Neuronal stem cell (in vitro differentiated cells): ENCODE results near the gene CSF2.

Experiments
- DNase-seq: peaks from one replicate; pipeline ENCODE4 v3.0.0-alpha.2; 2013; ENCODE audit warnings: low spot score
- H2AFZ ChIP-seq: one replicate; pipeline ENCODE4 v1.6.1; 2013; ENCODE audit warnings: mild to moderate bottlenecking, low read length, inconsistent platforms
- H2AK5ac ChIP-seq: 2 replicates; pipeline ENCODE4 v1.6.1; 2013; ENCODE audit warnings: low read depth, mild to moderate bottlenecking, inconsistent platforms, low read length, moderate library complexity, mixed read lengths
- H2BK120ac ChIP-seq: 2 replicates; pipeline ENCODE4 v1.6.1; 2013; ENCODE audit warnings: low read depth, mild to moderate bottlenecking, inconsistent platforms, low read length, moderate library complexity, mixed read lengths
- H2BK12ac ChIP-seq: one replicate; pipeline ENCODE4 v1.6.1; 2013; ENCODE audit warnings: low read length, inconsistent platforms
- H2BK15ac ChIP-seq: 2 replicates; pipeline ENCODE4 v1.6.1; 2013; ENCODE audit warnings: mild to moderate bottlenecking, low read length, inconsistent platforms, mixed read lengths
- H2BK5ac ChIP-seq: one replicate; pipeline ENCODE4 v1.6.1; 2013; ENCODE audit warnings: inconsistent platforms, mild to moderate bottlenecking, low read length, moderate library complexity
- H3K14ac ChIP-seq: one replicate; pipeline ENCODE4 v1.6.1; 2013; ENCODE audit warnings: low read length, inconsistent platforms
- H3K18ac ChIP-seq: 2 replicates; pipeline ENCODE4 v1.6.1; 2013; ENCODE audit warnings: low read length, inconsistent platforms
- H3K23ac ChIP-seq: 2 replicates; pipeline ENCODE4 v1.6.1; 2013; ENCODE audit warnings: low read depth, mild to moderate bottlenecking, mixed read lengths, low read length, inconsistent platforms; ENCODE audit not compliant: poor library complexity
- H3K27ac ChIP-seq: replicated peaks from 3 replicates; pipeline ENCODE4 v1.5.1; 2013; ENCODE audit warnings: low read length, inconsistent platforms
- H3K27me3 ChIP-seq, 3 experiments: 2 replicates each; pipeline ENCODE4 v1.6.1; 2013; ENCODE audit warnings: low read length in 3 of 3, mild to moderate bottlenecking in 2 of 3, inconsistent platforms in 1 of 3, low read depth in 1 of 3, mixed read lengths in 1 of 3, moderate library complexity in 1 of 3; ENCODE audit not compliant: control insufficient read depth in 3 of 3, insufficient read depth in 3 of 3
- H3K36me3 ChIP-seq, 2 donors: replicated peaks in 1 of 2; 2 replicates each; pipeline ENCODE4 v1.6.1; 2013; ENCODE audit warnings: low read length in 2 of 2; ENCODE audit not compliant: control insufficient read depth in 2 of 2, insufficient read depth in 2 of 2
- H3K4ac ChIP-seq: 2 replicates; pipeline ENCODE4 v1.6.1; 2013; ENCODE audit warnings: inconsistent platforms, mild to moderate bottlenecking, low read length, moderate library complexity
- H3K4me1 ChIP-seq, 2 donors: 1 replicate in 1 of 2; 2 replicates in 1 of 2; pipeline ENCODE4 v1.6.1; 2013; ENCODE audit warnings: low read length in 2 of 2, low read depth in 1 of 2; ENCODE audit not compliant: control insufficient read depth in 2 of 2, insufficient read depth in 1 of 2
- H3K4me2 ChIP-seq: one replicate; pipeline ENCODE4 v1.6.1; 2013; ENCODE audit warnings: mild to moderate bottlenecking, low read length, inconsistent platforms; ENCODE audit not compliant: insufficient read depth, poor library complexity, severe bottlenecking
- H3K4me3 ChIP-seq, 2 donors: 2 replicates each; pipeline ENCODE4 v1.5.1; 2013; ENCODE audit warnings: low read length in 2 of 2, mild to moderate bottlenecking in 2 of 2, inconsistent platforms in 1 of 2, moderate library complexity in 1 of 2
- H3K79me1 ChIP-seq: one replicate; pipeline ENCODE4 v1.6.1; 2013; ENCODE audit warnings: low read depth, mild to moderate bottlenecking, inconsistent platforms, low read length, moderate library complexity
- H3K9ac ChIP-seq: one replicate; pipeline ENCODE4 v1.6.1; 2013; ENCODE audit warnings: mild to moderate bottlenecking, low read depth, low read length, inconsistent platforms; ENCODE audit not compliant: poor library complexity
- H3K9me3 ChIP-seq, 2 donors: replicated peaks in 1 of 2; 2 replicates each; pipeline versions ENCODE3 to v1.6.1; 2013; ENCODE audit warnings: low read length in 2 of 2, mild to moderate bottlenecking in 2 of 2, inconsistent platforms in 1 of 2, low read depth in 1 of 2, mixed read lengths in 1 of 2, moderate library complexity in 1 of 2; ENCODE audit not compliant: control insufficient read depth in 2 of 2, insufficient read depth in 1 of 2
- H4K8ac ChIP-seq: one replicate; pipeline ENCODE4 v1.6.1; 2013; ENCODE audit warnings: low read depth, mild to moderate bottlenecking, inconsistent platforms, low read length, moderate library complexity
- H4K91ac ChIP-seq: one replicate; pipeline ENCODE4 v1.6.1; 2013; ENCODE audit warnings: low read length, low read depth, mild to moderate bottlenecking, inconsistent platforms; ENCODE audit not compliant: poor library complexity
- WGBS, 2 donors: extraction: QIAGEN DNeasy Blood & Tissue Kit; methylation state at CpG; one replicate each; pipeline ENCODE4 v1.1.7; 2013; ENCODE audit warnings: missing lambda C conversion rate in 2 of 2, mixed read lengths in 1 of 2; ENCODE audit not compliant: insufficient read length in 2 of 2, insufficient replicate concordance in 1 of 2; ENCODE audit errors: extremely low coverage in 2 of 2; 5-methylcytosine and 5-hydroxymethylcytosine counted together

CSF2 gene

DNA sequence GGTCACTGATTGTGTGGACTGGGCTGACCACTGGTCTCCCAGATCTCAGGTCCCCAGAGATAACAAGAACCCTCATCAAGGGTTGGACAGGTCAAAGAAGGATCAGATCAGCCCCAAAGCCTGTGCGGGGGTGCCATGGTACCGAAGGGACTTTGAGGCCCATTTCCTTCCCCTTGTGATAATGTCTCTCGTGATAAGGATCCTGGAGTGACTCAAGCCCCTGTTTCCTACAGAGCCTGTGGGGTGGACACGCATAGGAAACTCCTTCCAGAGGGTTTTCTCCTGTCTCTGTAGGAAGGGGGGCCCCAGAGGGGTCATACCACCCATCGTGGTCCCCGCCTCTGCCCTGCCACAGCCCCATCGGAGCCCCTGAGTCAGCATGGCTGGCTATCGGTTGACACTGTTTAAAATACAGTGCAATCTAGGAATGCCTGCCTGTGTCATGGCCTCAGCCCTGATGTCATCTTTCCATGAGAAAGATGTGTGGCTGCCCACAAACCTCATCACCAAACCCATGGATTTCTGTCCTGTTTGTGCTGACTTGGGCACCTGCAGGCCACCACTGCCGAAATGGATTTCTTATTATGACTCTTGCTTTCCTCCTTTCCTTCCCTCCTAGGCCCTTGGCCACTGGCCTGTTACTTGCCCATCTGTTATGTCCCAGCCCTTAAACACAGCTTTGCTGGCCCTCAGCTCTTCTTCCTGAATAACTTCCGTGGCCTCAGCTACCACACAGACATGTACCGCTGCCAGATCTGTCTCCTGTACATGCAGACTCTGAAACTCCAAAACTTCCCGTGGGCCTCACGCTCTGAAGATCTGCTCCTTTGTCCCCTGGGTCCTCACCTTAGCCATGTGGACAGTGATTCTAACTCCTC is 2.9 kb upstream of the CSF2 start:
- H3K27me3 ChIP-seq, result no peaks in the 10 kb centered on the region
- no peak for DNase-seq
- no peak overlapping the region for H4K8ac ChIP-seq
- no peak overlapping the region for H2BK120ac ChIP-seq
- H3K4ac ChIP-seq, result no peak overlapping the region
- H4K91ac ChIP-seq, result no peak overlapping the region
- H3K18ac ChIP-seq, result no peak overlapping the region
- peaks cover 0 to 9% of the 10 kb centered on the region in 2 donors for H3K4me1 ChIP-seq
- no peak overlapping the region for H2BK5ac ChIP-seq
- H3K14ac ChIP-seq, result no peak overlapping the region
- H3K79me1 ChIP-seq, result no peaks in the 10 kb centered on the region
- H2AK5ac ChIP-seq, result peak overlapping the region; percentile 41
- no peak overlapping the region for H2BK12ac ChIP-seq
- H2AFZ ChIP-seq, result no peak overlapping the region
- H3K9me3 ChIP-seq, result no peaks in the 10 kb centered on the region
- no peak overlapping the region for H2BK15ac ChIP-seq
- no peak overlapping the region for H3K4me3 ChIP-seq
- no peaks in the 10 kb centered on the region for H3K36me3 ChIP-seq
- no peak overlapping the region for H3K9ac ChIP-seq
- WGBS, 2 donors, result no CpG with 5 or more reads among the region's 13 CpGs
- no peak overlapping the region for H3K27ac ChIP-seq
- H3K4me2 ChIP-seq, result no peak overlapping the region
- no peak overlapping the region for H3K23ac ChIP-seq

- no peak overlapping the region for H3K27ac ChIP-seq
- no peaks in the 10 kb centered on the region for H3K27me3 ChIP-seq
- H3K14ac ChIP-seq, result no peak overlapping the region
- no peak overlapping the region for H2BK120ac ChIP-seq
- no peak overlapping the region for H2AK5ac ChIP-seq
- H2BK15ac ChIP-seq, result no peak overlapping the region
- H3K23ac ChIP-seq, result no peak overlapping the region
- H3K18ac ChIP-seq, result peak overlapping the region; percentile 61
- H3K79me1 ChIP-seq, result no peaks in the 10 kb centered on the region
- no peak overlapping the region for H2AFZ ChIP-seq
- no peaks in the 10 kb centered on the region for H3K9me3 ChIP-seq
- no peak overlapping the region for H3K4ac ChIP-seq
- no CpG with 5 or more reads among the region's 2 CpGs for WGBS, 2 donors
- no peak overlapping the region for H4K8ac ChIP-seq
- H4K91ac ChIP-seq, result no peak overlapping the region
- H3K4me3 ChIP-seq, result no peak overlapping the region
- no peak overlapping the region for H2BK12ac ChIP-seq
- DNase-seq, result no peak
- no peak overlapping the region for H2BK5ac ChIP-seq
- peaks cover 0 to 9% of the 10 kb centered on the region in 2 donors for H3K4me1 ChIP-seq
- no peak overlapping the region for H3K9ac ChIP-seq
- no peaks in the 10 kb centered on the region for H3K36me3 ChIP-seq
- no peak overlapping the region for H3K4me2 ChIP-seq
These were observed 2.3 kb upstream of the CSF2 start for GRCh38 chr5:132071338-132071707.

GRCh38 chr5:132072070-132072469 is 1.5 kb upstream of the CSF2 start:
- H3K4me2 ChIP-seq, result no peak overlapping the region

DNA sequence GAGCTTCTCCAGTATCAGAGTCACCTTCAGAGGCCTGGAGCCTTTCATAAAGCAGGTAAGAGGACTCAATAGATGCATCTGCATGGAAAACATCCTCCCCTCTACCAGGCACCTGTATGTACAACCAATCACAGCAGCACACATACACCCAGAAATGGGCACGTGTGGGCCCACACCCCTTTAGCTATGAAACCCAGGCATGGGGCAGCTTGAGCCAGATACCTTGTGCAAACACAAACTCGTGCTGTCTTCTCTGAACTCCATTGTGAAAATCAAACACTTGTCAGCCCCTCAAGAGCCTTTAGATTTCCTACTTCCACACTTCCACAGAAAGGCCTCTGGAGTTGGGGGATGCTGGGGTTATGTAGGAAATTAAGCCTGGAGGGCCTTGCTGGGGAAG is 1.1 kb upstream of the CSF2 start:
- H2BK120ac ChIP-seq, result no peak overlapping the region
- no peak for DNase-seq
- H4K91ac ChIP-seq, result no peak overlapping the region
- H3K23ac ChIP-seq, result peak overlapping the region; percentile 18
- WGBS, 2 donors, result no CpG with 5 or more reads among the region's 2 CpGs
- H3K4me3 ChIP-seq, result no peak overlapping the region
- no peak overlapping the region for H2BK15ac ChIP-seq
- H3K4me2 ChIP-seq, result no peak overlapping the region
- H4K8ac ChIP-seq, result no peak overlapping the region
- H3K27ac ChIP-seq, result no peak overlapping the region
- H3K9ac ChIP-seq, result no peak overlapping the region
- no peak overlapping the region for H3K18ac ChIP-seq
- no peak overlapping the region for H2AFZ ChIP-seq
- no peaks in the 10 kb centered on the region for H3K27me3 ChIP-seq
- H3K4me1 ChIP-seq, result peaks cover 0 to 9% of the 10 kb centered on the region in 2 donors
- H3K9me3 ChIP-seq, result no peaks in the 10 kb centered on the region
- no peak overlapping the region for H2BK12ac ChIP-seq
- no peak overlapping the region for H2BK5ac ChIP-seq
- no peaks in the 10 kb centered on the region for H3K36me3 ChIP-seq
- H2AK5ac ChIP-seq, result no peak overlapping the region
- H3K4ac ChIP-seq, result no peak overlapping the region
- H3K14ac ChIP-seq, result no peak overlapping the region
- no peaks in the 10 kb centered on the region for H3K79me1 ChIP-seq

More at GRCh38 chr5:132072070-132072469, 1.5 kb upstream of the CSF2 start:
- Histone ChIP-seq H2AK5ac (no peak overlapping the region), H2AFZ (no peak overlapping the region), H3K27ac (no peak overlapping the region), H3K36me3 (no peaks in the 10 kb centered on the region), H3K23ac (no peak overlapping the region), H3K9ac (no peak overlapping the region), H3K18ac (no peak overlapping the region), H3K79me1 (no peaks in the 10 kb centered on the region), H4K91ac (no peak overlapping the region), H3K14ac (no peak overlapping the region), H4K8ac (no peak overlapping the region), H3K27me3 (no peaks in the 10 kb centered on the region), H2BK5ac (no peak overlapping the region), H3K4ac (no peak overlapping the region), H2BK12ac (no peak overlapping the region), H2BK15ac (no peak overlapping the region), H3K9me3 (no peaks in the 10 kb centered on the region), H3K4me1 (peaks cover 0 to 9% of the 10 kb centered on the region in 2 donors), H3K4me3 (no peak overlapping the region), H2BK120ac (no peak overlapping the region)
- WGBS, 2 donors, result no CpG with 5 or more reads among the region's 4 CpGs
- DNase-seq, result no peak
